ENCODE measurements around the gene USP36. TPM values are rescaled to one million over a fixed set of nuclear protein-coding genes. Genes with fewer than 3 reads are reported as not detected.

Gene USP36
- total and polyA plus RNA-seq, 9 of the 15 experiments (the other 6 are each of a cell fraction or from before 2014, with no cell fraction given), result 6.4 to 72.8 (median 22.5) TPM

- TF ChIP-seq SRSF9 (IDR thresholded peaks at IDR 0.05; ENCODE audit: borderline replicate concordance, low read depth, low read length), result no peak
- no peak for TF ChIP-seq CHD2 (IDR thresholded peaks at IDR 0.05; ENCODE audit: low read depth, low read length)
- no peak for TF ChIP-seq MTF1 (CRISPR knock-in tag; IDR thresholded peaks at IDR 0.05; ENCODE audit: borderline replicate concordance)
- TF ChIP-seq HIVEP1 (CRISPR knock-in tag; IDR thresholded peaks at IDR 0.05), result peak; percentile 13; the same call in 1 of the 2 replicates
- TF ChIP-seq ZBTB8A (IDR thresholded peaks at IDR 0.05; ENCODE audit: partially characterized antibody), result no peak
- TF ChIP-seq CLOCK (CRISPR knock-in tag; IDR thresholded peaks at IDR 0.05; ENCODE audit: borderline replicate concordance), result 0 out of 2 replicates have a peak, but pooled peaks have one; percentile 11
- TF ChIP-seq, protein P1, sequence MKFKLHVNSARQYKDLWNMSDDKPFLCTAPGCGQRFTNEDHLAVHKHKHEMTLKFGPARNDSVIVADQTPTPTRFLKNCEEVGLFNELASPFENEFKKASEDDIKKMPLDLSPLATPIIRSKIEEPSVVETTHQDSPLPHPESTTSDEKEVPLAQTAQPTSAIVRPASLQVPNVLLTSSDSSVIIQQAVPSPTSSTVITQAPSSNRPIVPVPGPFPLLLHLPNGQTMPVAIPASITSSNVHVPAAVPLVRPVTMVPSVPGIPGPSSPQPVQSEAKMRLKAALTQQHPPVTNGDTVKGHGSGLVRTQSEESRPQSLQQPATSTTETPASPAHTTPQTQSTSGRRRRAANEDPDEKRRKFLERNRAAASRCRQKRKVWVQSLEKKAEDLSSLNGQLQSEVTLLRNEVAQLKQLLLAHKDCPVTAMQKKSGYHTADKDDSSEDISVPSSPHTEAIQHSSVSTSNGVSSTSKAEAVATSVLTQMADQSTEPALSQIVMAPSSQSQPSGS (CRISPR knock-in tag; IDR thresholded peaks at IDR 0.05), result peak; percentile 86
- TF ChIP-seq SMARCB1 (IDR thresholded peaks at IDR 0.05; ENCODE audit: insufficient read length, low read depth), result no peak
- TF ChIP-seq EWSR1 (IDR thresholded peaks at IDR 0.05; ENCODE audit: borderline replicate concordance, low read depth, partially characterized antibody), result no peak
- TF ChIP-seq GTF2E2 (tag; IDR thresholded peaks at IDR 0.05), result peak; percentile 92
- TF ChIP-seq KLF1 (tag; IDR thresholded peaks at IDR 0.05), result peak; percentile 72
- TF ChIP-seq POU5F1 (IDR thresholded peaks at IDR 0.05; ENCODE audit: borderline replicate concordance, low read depth, low read length, partially characterized antibody), result no peak
- TF ChIP-seq SPI1 (IDR thresholded peaks at IDR 0.05; ENCODE audit: borderline replicate concordance, low read depth, low read length), result no peak
- no peak for TF ChIP-seq HDGF (IDR thresholded peaks at IDR 0.05)
- TF ChIP-seq ZKSCAN3 (CRISPR knock-in tag; IDR thresholded peaks at IDR 0.05), result no peak
- peak; percentile 98 for TF ChIP-seq HNRNPLL (IDR thresholded peaks at IDR 0.05; ENCODE audit: low read depth, low read length, poor library complexity, severe bottlenecking)
- TF ChIP-seq ZNF766 (CRISPR knock-in tag; conservative IDR thresholded peaks at IDR 0.05), result no peak
- no peak; a peak in 1 of 4 replicates for TF ChIP-seq SIX5 (IDR thresholded peaks at IDR 0.05; ENCODE audit: borderline replicate concordance in 1 of 2, insufficient read depth in 1 of 2, low read depth in 1 of 2, low read length in 2 of 2)
- no peak for TF ChIP-seq NELFE (IDR thresholded peaks at IDR 0.05; ENCODE audit: insufficient read depth, insufficient read length)
- TF ChIP-seq ID3 (CRISPR knock-in tag; IDR thresholded peaks at IDR 0.05), result no peak
- TF ChIP-seq ID3 (tag; IDR thresholded peaks at IDR 0.05), result peak; percentile 94
- TF ChIP-seq SAFB (IDR thresholded peaks at IDR 0.05; ENCODE audit: borderline replicate concordance, low read depth, low read length), result peak; percentile 71
- no peak for TF ChIP-seq ZC3H11A (IDR thresholded peaks at IDR 0.05; ENCODE audit: low read depth, low read length)
Observed at GRCh38 chr17:78840780-78841611, at the start of gene USP36 (continued).

All from K562 (cell line).